Left ventricle myocardium inferior (tissue), 1 donor: ENCODE results near the gene CEP128. TPM values are rescaled to one million over a fixed set of nuclear protein-coding genes. Genes with fewer than 3 reads are reported as not detected.

Experiments used
- DNase-seq: peaks from one replicate; pipeline ENCODE4 v3.0.0-alpha.2; 2020
- H3K27ac ChIP-seq: fragments of 200-600 bp; replicated peaks from 2 replicates; pipeline ENCODE4 v1.8.0; 2021
- H3K27me3 ChIP-seq: fragments of 200-600 bp; 2 replicates; pipeline ENCODE4 v1.8.0; 2021; ENCODE audit warnings: low read depth
- H3K36me3 ChIP-seq: fragments of 200-600 bp; 2 replicates; pipeline ENCODE4 v1.8.0; 2021
- H3K4me1 ChIP-seq: fragments of 200-600 bp; 2 replicates; pipeline ENCODE4 v1.8.0; 2021
- H3K4me3 ChIP-seq: fragments of 200-600 bp; 2 replicates; pipeline ENCODE4 v1.8.0; 2021; ENCODE audit warnings: mild to moderate bottlenecking, moderate library complexity
- H3K9me3 ChIP-seq: fragments of 200-600 bp; replicated peaks from 2 replicates; pipeline ENCODE4 v1.8.0; 2021
- intact Hi-C: fragments of 100-400 bp; cut with micrococcal nuclease; formaldehyde crosslinking; loops from one replicate; pipeline ENCODE4 v1.11.0; 2022
- total RNA-seq: library from RNA; stranded (reverse); fragmentation: NEBNext Ultra II Directional; extraction: Animal tissue kit (Norgen Biotek cat#: 25700); gene quantifications from one replicate; pipeline ENCODE4 v1.2.1, GENCODE V29; 2021
- TF ChIP-seq, protein P1 (sequence below): fragments of 200-600 bp; IDR thresholded peaks from 2 replicates; pipeline ENCODE4 v1.8.0; 2021; ENCODE audit warnings: antibody characterized with exemption, mild to moderate bottlenecking, borderline replicate concordance
- donor health status: DM: no; HTN: yes; CAD: no; lungs with severe emphysema.

The CEP128 gene
- total RNA-seq, 1 donor from 2014 or later, result 2.3 TPM

DNA sequence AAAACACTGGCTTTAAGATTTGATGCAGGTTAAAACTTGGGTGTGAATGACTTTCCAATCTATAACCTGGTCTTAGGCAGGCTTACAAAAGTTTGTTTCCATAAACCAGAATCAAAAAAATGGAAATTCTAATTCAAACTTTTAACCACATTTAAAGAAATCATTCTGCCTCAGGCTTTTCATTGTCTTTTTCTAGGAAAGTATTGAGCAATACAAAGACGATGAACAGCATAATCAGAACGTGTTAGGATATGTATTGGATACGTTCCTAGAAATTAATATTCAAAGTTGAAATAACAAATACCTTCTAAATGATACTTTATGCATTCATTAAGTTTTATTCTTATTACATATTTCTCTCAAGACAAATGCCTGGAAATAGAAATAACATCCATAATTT, 172.9 kb downstream of the CEP128 start:
- H3K4me3 ChIP-seq, result no peak overlapping the region
- H3K27ac ChIP-seq, result no peak overlapping the region
- no peaks in the 10 kb centered on the region for H3K4me1 ChIP-seq
- TF ChIP-seq, protein P1, sequence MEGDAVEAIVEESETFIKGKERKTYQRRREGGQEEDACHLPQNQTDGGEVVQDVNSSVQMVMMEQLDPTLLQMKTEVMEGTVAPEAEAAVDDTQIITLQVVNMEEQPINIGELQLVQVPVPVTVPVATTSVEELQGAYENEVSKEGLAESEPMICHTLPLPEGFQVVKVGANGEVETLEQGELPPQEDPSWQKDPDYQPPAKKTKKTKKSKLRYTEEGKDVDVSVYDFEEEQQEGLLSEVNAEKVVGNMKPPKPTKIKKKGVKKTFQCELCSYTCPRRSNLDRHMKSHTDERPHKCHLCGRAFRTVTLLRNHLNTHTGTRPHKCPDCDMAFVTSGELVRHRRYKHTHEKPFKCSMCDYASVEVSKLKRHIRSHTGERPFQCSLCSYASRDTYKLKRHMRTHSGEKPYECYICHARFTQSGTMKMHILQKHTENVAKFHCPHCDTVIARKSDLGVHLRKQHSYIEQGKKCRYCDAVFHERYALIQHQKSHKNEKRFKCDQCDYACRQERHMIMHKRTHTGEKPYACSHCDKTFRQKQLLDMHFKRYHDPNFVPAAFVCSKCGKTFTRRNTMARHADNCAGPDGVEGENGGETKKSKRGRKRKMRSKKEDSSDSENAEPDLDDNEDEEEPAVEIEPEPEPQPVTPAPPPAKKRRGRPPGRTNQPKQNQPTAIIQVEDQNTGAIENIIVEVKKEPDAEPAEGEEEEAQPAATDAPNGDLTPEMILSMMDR, result no peak
- H3K36me3 ChIP-seq, result peaks cover 3% of the 10 kb centered on the region
- intact Hi-C loops, result no loop called here
- no peak for DNase-seq
- H3K9me3 ChIP-seq, result peaks cover 17% of the 10 kb centered on the region
- H3K27me3 ChIP-seq, result no peaks in the 10 kb centered on the region

DNA sequence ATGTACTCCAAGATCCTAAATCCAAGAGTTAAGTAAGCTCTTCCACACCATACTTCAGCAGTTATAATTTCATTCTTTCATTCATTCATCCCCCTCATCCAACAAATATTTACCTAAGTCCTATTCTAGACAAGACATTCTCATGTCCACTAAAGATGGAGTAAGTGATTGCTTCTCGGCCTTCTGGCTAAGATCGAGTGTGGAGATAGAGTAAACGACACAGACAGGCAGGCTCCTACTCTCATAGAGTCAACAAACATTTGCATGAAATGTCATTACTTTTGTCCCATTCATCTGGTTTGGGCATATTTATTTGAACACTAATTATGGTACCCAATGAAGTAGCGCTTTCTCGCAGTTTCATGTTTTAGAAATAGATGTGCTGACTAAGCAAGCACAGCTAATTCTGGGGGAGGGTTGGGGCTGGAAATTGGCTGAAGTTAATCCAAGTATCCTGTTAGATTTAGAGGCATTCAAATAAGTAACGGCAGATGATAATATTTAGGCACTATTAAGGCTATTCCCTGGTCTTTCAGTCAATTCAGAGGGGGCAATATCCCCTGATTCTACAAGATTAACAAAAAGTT, 176.5 kb downstream of the CEP128 start:
- no peak overlapping the region for H3K4me3 ChIP-seq
- H3K27ac ChIP-seq, result no peak overlapping the region
- H3K9me3 ChIP-seq, result peaks cover 21% of the 10 kb centered on the region
- no peaks in the 10 kb centered on the region for H3K27me3 ChIP-seq
- H3K36me3 ChIP-seq, result no peaks in the 10 kb centered on the region
- TF ChIP-seq, protein P1, result no peak
- H3K4me1 ChIP-seq, result no peaks in the 10 kb centered on the region
- intact Hi-C loops, result no loop called here
- no peak for DNase-seq

- TF ChIP-seq, protein P1, result no peak
- intact Hi-C loops, result no loop called here
- no peak for DNase-seq
- H3K27ac ChIP-seq, result no peak overlapping the region
- no peaks in the 10 kb centered on the region for H3K4me1 ChIP-seq
- no peak overlapping the region for H3K4me3 ChIP-seq
- no peaks in the 10 kb centered on the region for H3K36me3 ChIP-seq
- H3K27me3 ChIP-seq, result no peaks in the 10 kb centered on the region
- peaks cover 16% of the 10 kb centered on the region for H3K9me3 ChIP-seq
Measured at GRCh38 chr14:80764496-80764895, 177.0 kb downstream of the CEP128 start.

- Histone ChIP-seq H3K4me3 (no peak overlapping the region), H3K9me3 (peaks cover 15% of the 10 kb centered on the region), H3K4me1 (no peaks in the 10 kb centered on the region), H3K27ac (no peak overlapping the region), H3K27me3 (no peaks in the 10 kb centered on the region), H3K36me3 (no peaks in the 10 kb centered on the region)
- TF ChIP-seq, protein P1, result no peak
- intact Hi-C loops, result no loop called here
- no peak for DNase-seq
Measured at GRCh38 chr14:80762641-80763228, 178.8 kb downstream of the CEP128 start.

- no peak overlapping the region for H3K4me3 ChIP-seq
- TF ChIP-seq, protein P1, result no peak
- no peaks in the 10 kb centered on the region for H3K9me3 ChIP-seq
- H3K4me1 ChIP-seq, result no peaks in the 10 kb centered on the region
- H3K27me3 ChIP-seq, result no peaks in the 10 kb centered on the region
- DNase-seq, result no peak
- intact Hi-C loops, result no loop called here
- no peaks in the 10 kb centered on the region for H3K36me3 ChIP-seq
- H3K27ac ChIP-seq, result no peak overlapping the region
Measured at GRCh38 chr14:80754696-80755095, 186.8 kb downstream of the CEP128 start.
